Mesothelial cell of epicardium (in vitro differentiated cells): Measurements from ENCODE around the gene PUS7L. TPM values are rescaled to one million over a fixed set of nuclear protein-coding genes. Genes with fewer than 3 reads are reported as not detected.
"Not testable (repeated sequence)": the region's sequence is repeated elsewhere in the genome, so short reads cannot be mapped to it uniquely, and the experiment has no call there.

Experiments
- DNase-seq, 2 experiments: peaks; one replicate each; pipeline ENCODE4 v3.0.0; 2021; ENCODE audit warnings: low spot score in 2 of 2; ENCODE audit not compliant: unreplicated experiment in 2 of 2
- H3K27ac Mint-ChIP-seq: 2 replicates; pipeline ENCODE4 v1.8.0; 2021; ENCODE audit warnings: mixed read lengths
- H3K27me3 Mint-ChIP-seq: 2 replicates; pipeline ENCODE4 v1.8.0; 2021; ENCODE audit warnings: low read depth, mixed read lengths
- H3K36me3 Mint-ChIP-seq: 2 replicates; pipeline ENCODE4 v1.8.0; 2021; ENCODE audit warnings: mixed read lengths
- H3K4me1 Mint-ChIP-seq: 2 replicates; pipeline ENCODE4 v1.8.0; 2021; ENCODE audit warnings: mixed read lengths
- H3K4me3 Mint-ChIP-seq: 2 replicates; pipeline ENCODE4 v1.8.0; 2021; ENCODE audit warnings: mild to moderate bottlenecking, moderate library complexity, mixed read lengths
- H3K9me3 Mint-ChIP-seq: 2 replicates; pipeline ENCODE4 v1.8.0; 2021; ENCODE audit warnings: mixed read lengths
- total RNA-seq: library from RNA; stranded (reverse); gene quantifications from 3 replicates; pipeline ENCODE4 v1.2.1, GENCODE V29; 2021
- TF ChIP-seq, protein P1 (sequence below): fragments of 200-600 bp; sonication (generic); IDR thresholded peaks from one replicate; pipeline ENCODE4 v1.5.0; 2021; ENCODE audit warnings: antibody characterized with exemption; ENCODE audit not compliant: unreplicated experiment

PUS7L gene
- total RNA-seq, 1 donor from 2014 or later = 10.6 TPM

DNA sequence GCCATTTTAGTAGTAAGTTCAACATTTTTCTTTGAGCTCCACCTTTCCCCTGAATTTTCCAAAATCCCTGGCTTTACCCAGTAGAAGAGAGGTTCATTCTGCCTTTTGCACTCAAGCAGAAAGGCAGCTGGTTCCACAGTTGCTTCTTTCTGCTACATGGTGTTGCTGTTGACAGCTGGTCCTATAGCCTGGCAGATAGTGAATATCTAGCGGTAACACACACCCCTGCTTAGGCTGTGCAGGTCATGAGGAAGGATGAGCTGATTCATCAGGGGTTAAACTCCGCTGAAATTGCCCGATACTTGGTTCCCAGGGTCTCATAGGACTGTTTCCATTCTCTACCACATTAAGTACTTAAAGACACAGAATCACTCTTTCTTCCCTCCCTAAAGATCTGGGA, 62.4 kb downstream of the PUS7L start:
- no peak for DNase-seq

DNA sequence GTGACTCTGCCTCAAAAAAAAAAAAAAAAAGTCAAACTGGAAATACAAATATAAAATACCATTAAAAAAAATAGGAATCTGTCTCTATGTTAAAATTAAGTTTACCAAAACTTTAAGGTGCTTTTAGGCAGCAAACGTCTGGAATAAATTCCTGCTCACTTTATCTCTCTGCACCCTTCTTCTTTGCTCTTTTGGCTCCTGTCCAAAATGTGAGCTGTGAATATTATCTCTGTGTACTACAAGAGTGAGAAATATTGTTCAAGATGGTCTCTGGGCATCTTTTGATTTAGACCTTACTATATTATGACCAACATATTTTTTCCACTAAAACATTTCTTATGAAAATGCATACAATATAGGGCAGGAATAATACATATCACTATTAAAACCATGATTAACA, 63.7 kb downstream of the PUS7L start:
- Mint-ChIP-seq H3K27ac (no peak overlapping the region), H3K27me3 (no peaks in the 10 kb centered on the region), H3K36me3 (no peaks in the 10 kb centered on the region), H3K9me3 (peaks cover 8% of the 10 kb centered on the region), H3K4me1 (peaks cover 6% of the 10 kb centered on the region), H3K4me3 (no peak overlapping the region)
- DNase-seq = no peak
- TF ChIP-seq, protein P1, sequence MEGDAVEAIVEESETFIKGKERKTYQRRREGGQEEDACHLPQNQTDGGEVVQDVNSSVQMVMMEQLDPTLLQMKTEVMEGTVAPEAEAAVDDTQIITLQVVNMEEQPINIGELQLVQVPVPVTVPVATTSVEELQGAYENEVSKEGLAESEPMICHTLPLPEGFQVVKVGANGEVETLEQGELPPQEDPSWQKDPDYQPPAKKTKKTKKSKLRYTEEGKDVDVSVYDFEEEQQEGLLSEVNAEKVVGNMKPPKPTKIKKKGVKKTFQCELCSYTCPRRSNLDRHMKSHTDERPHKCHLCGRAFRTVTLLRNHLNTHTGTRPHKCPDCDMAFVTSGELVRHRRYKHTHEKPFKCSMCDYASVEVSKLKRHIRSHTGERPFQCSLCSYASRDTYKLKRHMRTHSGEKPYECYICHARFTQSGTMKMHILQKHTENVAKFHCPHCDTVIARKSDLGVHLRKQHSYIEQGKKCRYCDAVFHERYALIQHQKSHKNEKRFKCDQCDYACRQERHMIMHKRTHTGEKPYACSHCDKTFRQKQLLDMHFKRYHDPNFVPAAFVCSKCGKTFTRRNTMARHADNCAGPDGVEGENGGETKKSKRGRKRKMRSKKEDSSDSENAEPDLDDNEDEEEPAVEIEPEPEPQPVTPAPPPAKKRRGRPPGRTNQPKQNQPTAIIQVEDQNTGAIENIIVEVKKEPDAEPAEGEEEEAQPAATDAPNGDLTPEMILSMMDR = no peak

More for the DNA sequence above, 62.4 kb downstream of the PUS7L start:
- no peak overlapping the region for H3K4me3 Mint-ChIP-seq
- H3K27ac Mint-ChIP-seq = no peak overlapping the region
- peaks cover 8% of the 10 kb centered on the region for H3K9me3 Mint-ChIP-seq
- no peaks in the 10 kb centered on the region for H3K36me3 Mint-ChIP-seq
- H3K27me3 Mint-ChIP-seq = no peaks in the 10 kb centered on the region
- peaks cover 6% of the 10 kb centered on the region for H3K4me1 Mint-ChIP-seq
- TF ChIP-seq, protein P1 = no peak

DNA sequence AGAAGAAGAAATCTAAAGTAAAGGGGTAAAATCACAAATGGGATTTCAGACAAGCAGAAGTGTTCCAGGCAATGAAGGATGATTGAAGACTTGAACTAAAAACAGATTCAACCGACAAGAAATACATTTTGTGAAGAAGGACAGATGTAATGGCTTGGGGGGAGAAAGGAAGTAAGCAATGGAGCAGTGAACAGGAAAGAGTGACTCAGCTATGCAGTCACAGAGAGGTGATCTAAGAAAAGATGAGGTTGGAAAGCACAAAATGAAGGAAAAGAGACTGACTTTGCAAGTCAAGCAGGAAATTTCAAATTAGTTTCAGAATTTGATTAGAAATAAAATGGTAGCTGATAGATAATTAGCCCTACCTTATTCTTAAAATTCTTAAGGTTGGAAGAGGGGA, 66.5 kb downstream of the PUS7L start:
- Mint-ChIP-seq H3K27ac (no peak overlapping the region), H3K36me3 (no peaks in the 10 kb centered on the region), H3K4me3 (no peak overlapping the region), H3K27me3 (no peaks in the 10 kb centered on the region), H3K4me1 (peaks cover 6% of the 10 kb centered on the region), H3K9me3 (peaks cover 19% of the 10 kb centered on the region)
- no peak for DNase-seq
- TF ChIP-seq, protein P1 = no peak

DNA sequence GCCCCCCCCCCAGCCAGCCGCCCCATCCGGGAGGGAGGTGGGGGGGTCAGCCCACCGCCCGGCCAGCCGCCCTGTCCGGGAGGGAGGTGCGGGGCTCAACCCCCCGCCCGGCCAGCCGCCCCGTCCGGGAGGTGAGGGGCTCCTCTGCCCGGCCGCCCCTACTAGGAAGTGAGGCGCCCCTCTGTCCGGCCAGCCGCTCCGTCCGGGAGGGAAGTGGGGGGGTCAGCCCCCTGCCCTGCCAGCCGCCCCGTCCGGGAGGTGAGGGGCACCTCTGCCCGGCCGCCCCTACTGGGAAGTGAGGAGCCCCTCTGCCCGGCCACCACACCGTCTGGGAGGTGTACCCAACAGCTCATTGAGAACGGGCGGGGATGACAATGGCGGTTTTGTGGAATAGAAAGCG, 73.1 kb downstream of the PUS7L start:
- H3K27me3 Mint-ChIP-seq, H3K4me1 Mint-ChIP-seq, H3K27ac Mint-ChIP-seq, H3K4me3 Mint-ChIP-seq, H3K36me3 Mint-ChIP-seq, DNase-seq: not testable (repeated sequence)
- H3K9me3 Mint-ChIP-seq = peaks cover 27% of the 10 kb centered on the region

DNA sequence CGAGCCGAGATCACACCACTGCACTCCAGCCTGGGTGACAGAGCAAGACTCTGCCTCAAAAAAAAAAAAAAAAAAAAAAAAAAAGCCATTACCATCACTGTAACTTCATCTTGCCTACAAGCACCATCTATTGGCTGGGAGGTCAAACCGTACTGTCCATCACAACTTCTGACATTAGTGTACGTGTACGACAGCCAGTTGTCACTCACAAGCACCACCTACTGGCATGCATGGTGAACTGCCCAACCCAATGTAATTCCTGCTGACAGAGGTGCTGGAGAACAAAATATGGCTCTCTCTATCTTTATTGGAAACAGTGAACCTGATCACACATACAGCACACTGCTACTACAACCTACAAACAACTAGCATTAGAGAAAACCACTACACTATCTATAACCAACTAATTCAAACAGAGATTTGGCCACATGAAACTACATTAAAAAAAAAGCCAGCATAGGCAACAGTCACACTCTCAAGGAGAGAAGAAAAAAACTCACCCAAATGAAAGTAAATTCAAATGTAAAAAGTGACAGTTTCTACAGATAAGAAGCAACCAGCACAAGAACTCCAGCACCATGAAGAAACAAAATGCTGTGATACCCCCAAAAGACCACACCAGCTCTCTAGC, 82.3 kb downstream of the PUS7L start:
- Mint-ChIP-seq H3K9me3 (peaks cover 29% of the 10 kb centered on the region), H3K36me3 (peaks cover 13% of the 10 kb centered on the region), H3K4me1 (peaks cover 18% of the 10 kb centered on the region), H3K27ac (no peak overlapping the region), H3K4me3 (no peak overlapping the region), H3K27me3 (no peaks in the 10 kb centered on the region)
- TF ChIP-seq, protein P1 = peak; percentile 20
- no peak for DNase-seq

DNA sequence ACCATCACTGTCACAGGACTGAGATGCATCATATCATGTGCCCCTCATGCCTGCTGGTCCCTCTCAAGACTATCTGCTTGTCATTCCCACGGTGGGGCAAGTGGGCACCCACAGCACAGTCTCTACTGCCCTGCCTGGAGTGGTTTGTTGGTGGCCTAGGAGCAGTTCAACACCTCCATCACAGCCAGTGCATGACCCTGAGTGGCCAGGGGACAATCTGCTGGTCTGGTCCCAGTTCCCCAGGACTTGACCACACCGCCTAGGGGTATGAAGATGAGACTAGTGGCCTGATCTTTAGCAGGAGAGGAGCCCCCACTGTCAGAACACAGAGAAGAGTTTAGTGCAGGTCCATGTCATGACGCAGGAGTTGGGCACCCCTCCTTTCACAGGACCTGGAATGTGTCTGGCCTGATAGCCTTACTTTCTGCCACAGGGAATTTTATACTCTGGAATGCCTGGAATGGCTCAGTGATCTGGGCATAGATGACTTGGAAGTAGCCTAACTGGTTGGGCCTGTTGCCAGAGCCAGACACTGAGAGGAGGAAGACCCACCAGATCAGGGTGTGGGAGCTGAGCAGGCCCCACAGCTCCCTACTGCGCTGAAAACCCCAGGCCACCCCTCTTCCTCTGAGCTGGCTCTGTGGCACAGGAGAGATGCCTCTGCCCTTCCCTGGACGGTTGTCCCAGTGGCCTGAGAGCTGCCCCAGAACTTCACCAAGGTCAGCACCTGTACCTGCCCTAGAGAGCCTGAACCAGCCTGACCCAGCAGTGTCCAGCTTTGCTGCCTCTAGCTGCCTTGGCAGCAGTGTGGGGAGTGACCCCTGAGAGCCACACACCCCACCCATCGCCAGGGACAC, 83.3 kb downstream of the PUS7L start:
- Mint-ChIP-seq H3K27me3 (no peaks in the 10 kb centered on the region), H3K27ac (peak overlapping the region; percentile 11), H3K4me3 (no peak overlapping the region), H3K9me3 (peaks cover 29% of the 10 kb centered on the region), H3K4me1 (peaks cover 25% of the 10 kb centered on the region), H3K36me3 (peaks cover 13% of the 10 kb centered on the region)
- no peak for DNase-seq
- TF ChIP-seq, protein P1 = no peak
